SJSA1 (cell line): Measurements from ENCODE around the gene SCAMP4. TPM values are rescaled to one million over a fixed set of nuclear protein-coding genes. Genes with fewer than 3 reads are reported as not detected.

Source experiments
- DNase-seq, 2 experiments: peaks; one replicate each; pipeline ENCODE4 v3.0.0-alpha.2; 2015 to 2020; ENCODE audit warnings: low spot score in 2 of 2, low read depth in 1 of 2
- H3K27ac ChIP-seq: fragments of 250-450 bp; sonication (Bioruptor Pico); 2 replicates; pipeline ENCODE4 v1.5.1; 2020; ENCODE audit warnings: mild to moderate bottlenecking, moderate library complexity
- H3K27me3 ChIP-seq: fragments of 250-450 bp; sonication (Bioruptor Pico); replicated peaks from 2 replicates; pipeline ENCODE4 v1.5.1; 2020; ENCODE audit warnings: mild to moderate bottlenecking, moderate library complexity
- H3K36me3 ChIP-seq: fragments of 250-450 bp; sonication (Bioruptor Pico); 2 replicates; pipeline ENCODE4 v1.5.1; 2020; ENCODE audit warnings: mild to moderate bottlenecking
- H3K4me1 ChIP-seq: fragments of 250-450 bp; sonication (Bioruptor Pico); replicated peaks from 2 replicates; pipeline ENCODE4 v1.6.1; 2021; ENCODE audit warnings: mild to moderate bottlenecking
- H3K4me3 ChIP-seq: fragments of 250-450 bp; sonication (Bioruptor Pico); 2 replicates; pipeline ENCODE4 v1.5.1; 2020; ENCODE audit warnings: mild to moderate bottlenecking
- H3K9me3 ChIP-seq: fragments of 250-450 bp; sonication (Bioruptor Pico); replicated peaks from 2 replicates; pipeline ENCODE4 v1.5.1; 2020; ENCODE audit warnings: mild to moderate bottlenecking
- total RNA-seq: library from RNA; depleted of rRNA; stranded (reverse); fragments of >200 nt; shearing (Covaris generic); gene quantifications from 2 replicates; pipeline ENCODE4 v1.2.3, GENCODE V29; 2014

The SCAMP4 gene
- total RNA-seq, 1 experiment from 2014 or later, result 47.3 TPM

DNA sequence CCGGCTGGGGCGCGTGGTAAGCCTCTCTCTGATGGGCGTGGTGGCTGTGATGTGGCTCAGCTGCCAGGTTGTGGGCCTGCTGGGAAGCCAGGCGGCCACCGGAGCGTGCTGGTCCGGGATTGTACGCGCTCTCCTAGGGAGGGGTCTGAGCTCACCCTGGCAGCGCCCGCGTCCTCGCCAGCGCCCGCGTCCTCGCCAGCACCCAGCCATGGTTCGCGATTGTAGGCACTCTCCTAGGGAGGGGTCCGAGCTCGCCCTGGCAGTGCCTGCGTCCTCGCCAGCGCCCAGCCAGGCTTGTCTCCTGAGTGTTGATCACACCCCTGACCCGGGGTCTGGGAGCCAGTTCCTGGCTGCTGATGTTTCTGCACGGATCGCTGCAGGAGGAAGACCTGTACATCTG lies 13.8 kb downstream of the SCAMP4 start:
- H3K4me1 ChIP-seq, result no peaks in the 10 kb centered on the region
- no peaks in the 10 kb centered on the region for H3K9me3 ChIP-seq
- H3K27me3 ChIP-seq, result no peaks in the 10 kb centered on the region
- no peak for DNase-seq
- H3K27ac ChIP-seq, result no peak overlapping the region
- H3K4me3 ChIP-seq, result no peak overlapping the region
- H3K36me3 ChIP-seq, result peaks cover 47% of the 10 kb centered on the region

DNA sequence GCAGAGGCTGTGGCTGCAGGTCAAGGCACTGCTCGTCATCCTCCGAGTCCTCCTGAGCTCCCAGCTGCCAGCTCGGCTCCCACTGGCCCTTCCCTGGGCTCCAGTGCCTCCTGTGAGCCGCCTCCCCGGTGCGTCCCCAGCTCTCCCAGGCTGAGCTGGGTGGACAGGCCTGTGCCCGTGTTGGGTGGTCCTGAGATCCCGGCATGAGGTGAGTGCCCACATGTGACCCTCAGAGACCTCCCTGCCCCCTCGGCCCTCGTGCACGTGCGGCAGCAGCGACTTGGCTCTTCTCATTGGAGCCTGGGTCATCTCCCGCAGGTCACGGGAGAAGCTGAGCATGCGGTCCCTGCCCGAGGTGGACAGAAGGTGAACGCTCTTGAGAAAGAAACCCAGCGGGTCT lies 15.4 kb downstream of the SCAMP4 start:
- H3K4me1 ChIP-seq, result no peaks in the 10 kb centered on the region
- H3K27ac ChIP-seq, result no peak overlapping the region
- DNase-seq, result no peak
- H3K4me3 ChIP-seq, result no peak overlapping the region
- H3K36me3 ChIP-seq, result peaks cover 56% of the 10 kb centered on the region
- H3K9me3 ChIP-seq, result no peaks in the 10 kb centered on the region
- H3K27me3 ChIP-seq, result no peaks in the 10 kb centered on the region

DNA sequence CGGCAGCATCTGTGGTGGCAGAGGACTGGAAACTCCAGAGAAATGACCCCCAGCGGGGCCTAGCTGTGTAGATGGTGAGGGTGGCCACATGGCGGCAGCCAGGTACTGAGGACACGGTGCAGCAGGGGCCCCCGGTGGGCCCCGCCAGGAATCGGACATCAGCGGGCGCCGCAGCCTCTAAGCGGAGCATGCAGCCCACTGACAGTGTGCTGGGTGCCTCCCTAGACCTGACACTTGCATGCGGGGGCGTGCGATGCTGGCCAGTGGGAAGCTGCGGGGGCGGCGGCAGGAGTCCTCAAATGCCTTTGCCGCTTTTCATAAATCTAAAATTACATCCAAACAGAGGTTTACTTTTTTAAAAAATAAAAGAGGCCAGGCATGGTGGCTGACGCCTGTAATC lies 16.1 kb downstream of the SCAMP4 start:
- Histone ChIP-seq H3K4me3 (no peak overlapping the region), H3K9me3 (no peaks in the 10 kb centered on the region), H3K36me3 (peaks cover 56% of the 10 kb centered on the region), H3K4me1 (no peaks in the 10 kb centered on the region), H3K27me3 (no peaks in the 10 kb centered on the region), H3K27ac (no peak overlapping the region)
- DNase-seq, result no peak

DNA sequence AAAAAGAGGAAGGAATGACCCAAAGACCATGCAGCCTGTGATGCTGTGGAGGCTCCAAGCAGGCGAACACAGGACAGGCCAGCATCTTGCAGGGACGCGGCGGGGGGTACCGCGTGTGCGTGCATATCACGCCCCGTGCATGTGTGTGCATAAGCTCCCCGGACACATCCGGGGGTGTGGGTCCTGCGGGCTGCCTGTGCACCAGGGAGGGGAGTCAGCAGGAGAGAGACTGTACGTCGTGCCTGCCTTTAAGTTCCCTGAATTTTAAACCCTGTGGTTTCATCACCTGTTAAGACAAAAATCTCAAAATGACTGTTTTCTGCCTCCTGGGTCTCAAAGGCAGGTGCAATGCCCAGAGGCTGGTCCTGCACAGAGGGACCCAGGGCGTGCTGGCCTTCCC lies 16.6 kb downstream of the SCAMP4 start:
- no peaks in the 10 kb centered on the region for H3K27me3 ChIP-seq
- H3K9me3 ChIP-seq, result no peaks in the 10 kb centered on the region
- no peak overlapping the region for H3K27ac ChIP-seq
- no peak overlapping the region for H3K4me3 ChIP-seq
- no peaks in the 10 kb centered on the region for H3K4me1 ChIP-seq
- H3K36me3 ChIP-seq, result peaks cover 55% of the 10 kb centered on the region
- no peak for DNase-seq

DNA sequence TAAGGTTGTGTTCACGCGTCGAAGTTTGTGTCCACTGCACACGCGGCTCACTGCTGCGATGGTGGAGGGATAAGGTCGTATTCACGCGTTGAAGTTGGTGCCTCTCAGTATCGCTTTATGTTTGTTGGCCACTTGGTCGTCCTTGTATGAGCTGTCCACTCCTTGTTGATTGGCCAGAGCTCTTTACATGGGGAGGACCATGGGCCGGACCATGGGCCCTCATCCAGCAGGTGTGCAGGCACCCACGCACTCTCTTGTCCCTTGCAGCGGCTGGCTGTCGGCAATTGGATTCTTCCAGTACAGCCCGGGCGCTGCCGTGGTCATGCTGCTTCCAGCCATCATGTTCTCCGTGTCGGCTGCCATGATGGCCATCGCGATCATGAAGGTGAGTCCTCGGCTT lies 17.6 kb downstream of the SCAMP4 start:
- Histone ChIP-seq H3K36me3 (peaks cover 49% of the 10 kb centered on the region), H3K4me1 (no peaks in the 10 kb centered on the region), H3K27me3 (no peaks in the 10 kb centered on the region), H3K27ac (no peak overlapping the region), H3K4me3 (no peak overlapping the region), H3K9me3 (no peaks in the 10 kb centered on the region)
- no peak for DNase-seq

DNA sequence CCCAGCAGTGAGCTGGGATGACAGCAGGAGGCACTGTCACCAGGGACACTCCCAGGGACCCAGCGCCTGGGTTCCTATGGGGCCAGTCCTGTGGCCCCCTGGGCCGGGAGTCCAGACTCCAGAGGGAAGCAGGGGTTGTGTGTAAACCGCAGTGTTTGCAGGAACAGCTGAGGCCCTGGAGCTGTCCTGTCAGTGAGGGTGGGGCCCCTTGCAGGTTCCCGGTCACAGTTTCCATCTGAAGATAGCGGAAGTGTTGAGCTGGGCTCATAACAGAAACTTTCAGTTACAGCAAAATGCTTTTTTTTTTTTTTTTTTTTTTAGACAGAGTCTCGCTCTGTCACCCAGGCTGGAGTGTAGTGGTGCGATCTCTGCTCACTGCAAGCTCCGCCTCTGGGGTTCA lies 18.1 kb downstream of the SCAMP4 start:
- H3K36me3 ChIP-seq, result peaks cover 44% of the 10 kb centered on the region
- no peaks in the 10 kb centered on the region for H3K4me1 ChIP-seq
- no peak for DNase-seq
- no peak overlapping the region for H3K27ac ChIP-seq
- no peaks in the 10 kb centered on the region for H3K27me3 ChIP-seq
- H3K4me3 ChIP-seq, result no peak overlapping the region
- H3K9me3 ChIP-seq, result no peaks in the 10 kb centered on the region

GRCh38 chr19:1924320-1924961 lies 19.2 kb downstream of the SCAMP4 start:
- H3K27ac ChIP-seq, result no peak overlapping the region
- peaks cover 3% of the 10 kb centered on the region; the same call in 1 of the 2 replicates for H3K4me1 ChIP-seq
- no peak for DNase-seq
- H3K27me3 ChIP-seq, result no peaks in the 10 kb centered on the region
- no peak overlapping the region for H3K4me3 ChIP-seq
- H3K36me3 ChIP-seq, result peaks cover 39% of the 10 kb centered on the region
- no peaks in the 10 kb centered on the region for H3K9me3 ChIP-seq

GRCh38 chr19:1925544-1925943 lies 20.3 kb downstream of the SCAMP4 start:
- Histone ChIP-seq H3K9me3 (no peaks in the 10 kb centered on the region), H3K4me3 (no peak overlapping the region), H3K27ac (no peak overlapping the region), H3K36me3 (peaks cover 31% of the 10 kb centered on the region), H3K4me1 (peaks cover 12% of the 10 kb centered on the region), H3K27me3 (no peaks in the 10 kb centered on the region)
- no peak for DNase-seq

- H3K4me3 ChIP-seq, result peak overlapping the region; percentile 18
- no peaks in the 10 kb centered on the region for H3K9me3 ChIP-seq
- H3K4me1 ChIP-seq, result peaks cover 12% of the 10 kb centered on the region
- H3K27me3 ChIP-seq, result no peaks in the 10 kb centered on the region
- peaks cover 11% of the 10 kb centered on the region for H3K36me3 ChIP-seq
- DNase-seq, result peak; percentile 65 to 77
- no peak overlapping the region for H3K27ac ChIP-seq
Observed at GRCh38 chr19:1929021-1929742, 24.0 kb downstream of the SCAMP4 start.

DNA sequence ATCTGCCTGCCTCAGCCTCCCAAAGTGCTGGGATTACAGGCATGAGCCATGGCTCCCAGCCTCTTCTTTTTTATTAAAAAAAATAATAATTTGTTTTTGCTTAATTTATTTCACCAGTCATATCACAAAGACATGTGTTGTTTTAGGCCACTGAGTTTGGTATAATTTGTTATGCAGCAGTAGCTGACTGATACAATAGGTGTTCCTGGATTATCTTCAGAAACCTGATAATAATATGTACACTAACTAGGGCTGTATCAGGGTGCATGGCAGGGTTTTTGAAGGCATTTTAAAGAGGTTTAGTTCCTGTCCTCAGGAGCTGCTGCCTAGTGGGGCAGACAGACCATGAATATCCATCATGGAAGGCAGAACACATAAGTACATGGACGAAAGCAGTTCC lies 26.2 kb downstream of the SCAMP4 start:
- Histone ChIP-seq H3K36me3 (no peaks in the 10 kb centered on the region), H3K4me3 (no peak overlapping the region), H3K27me3 (no peaks in the 10 kb centered on the region), H3K27ac (no peak overlapping the region), H3K4me1 (peaks cover 12% of the 10 kb centered on the region), H3K9me3 (peaks cover 13% of the 10 kb centered on the region)
- no peak for DNase-seq

DNA sequence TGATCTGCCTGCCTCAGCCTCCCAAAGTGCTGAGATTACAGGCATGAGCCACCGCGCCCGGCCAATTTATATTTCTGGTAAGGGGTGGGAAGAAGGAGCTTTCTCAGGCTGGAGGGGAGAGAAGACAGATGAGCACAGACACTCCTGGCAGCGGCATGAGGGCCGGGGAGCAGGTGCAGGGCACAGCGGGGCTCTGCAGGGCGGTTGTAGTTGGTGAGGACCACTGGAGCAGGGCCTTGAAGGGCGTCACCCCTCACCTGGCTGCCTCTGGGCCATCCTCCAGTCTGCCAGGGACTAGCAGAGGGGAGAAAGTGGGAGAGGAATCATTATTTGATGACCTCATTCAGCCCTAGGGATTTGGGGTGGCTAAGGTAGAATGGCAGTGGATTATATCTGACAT lies 27.2 kb downstream of the SCAMP4 start:
- H3K27ac ChIP-seq, result no peak overlapping the region
- DNase-seq, result no peak
- no peaks in the 10 kb centered on the region for H3K27me3 ChIP-seq
- H3K4me1 ChIP-seq, result peaks cover 12% of the 10 kb centered on the region
- H3K36me3 ChIP-seq, result no peaks in the 10 kb centered on the region
- H3K4me3 ChIP-seq, result no peak overlapping the region
- peaks cover 13% of the 10 kb centered on the region for H3K9me3 ChIP-seq

GRCh38 chr19:1933244-1933643 lies 28.0 kb downstream of the SCAMP4 start:
- H3K36me3 ChIP-seq, result no peaks in the 10 kb centered on the region
- H3K27me3 ChIP-seq, result no peaks in the 10 kb centered on the region
- peaks cover 13% of the 10 kb centered on the region for H3K9me3 ChIP-seq
- H3K27ac ChIP-seq, result no peak overlapping the region
- no peak overlapping the region for H3K4me3 ChIP-seq
- DNase-seq, result no peak
- H3K4me1 ChIP-seq, result peaks cover 12% of the 10 kb centered on the region

DNA sequence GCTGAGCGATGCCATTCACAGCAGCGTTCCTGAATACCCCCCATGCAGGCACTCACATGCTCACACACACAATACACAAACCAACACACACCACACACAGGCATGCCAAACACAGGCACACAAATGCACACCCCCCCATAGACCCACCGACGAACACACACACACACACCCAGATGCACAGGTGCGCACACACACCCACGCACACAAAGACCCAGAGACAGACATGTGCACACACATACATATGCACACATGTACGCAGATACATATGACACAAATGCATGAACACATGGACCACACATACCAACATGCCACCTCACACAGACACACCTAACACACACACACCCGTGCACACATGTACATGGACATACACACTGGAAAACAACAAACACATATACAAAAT lies 28.7 kb downstream of the SCAMP4 start:
- Histone ChIP-seq H3K36me3 (no peaks in the 10 kb centered on the region), H3K27me3 (no peaks in the 10 kb centered on the region), H3K4me1 (peaks cover 12% of the 10 kb centered on the region), H3K9me3 (peaks cover 13% of the 10 kb centered on the region), H3K27ac (no peak overlapping the region), H3K4me3 (no peak overlapping the region)
- DNase-seq, result no peak

DNA sequence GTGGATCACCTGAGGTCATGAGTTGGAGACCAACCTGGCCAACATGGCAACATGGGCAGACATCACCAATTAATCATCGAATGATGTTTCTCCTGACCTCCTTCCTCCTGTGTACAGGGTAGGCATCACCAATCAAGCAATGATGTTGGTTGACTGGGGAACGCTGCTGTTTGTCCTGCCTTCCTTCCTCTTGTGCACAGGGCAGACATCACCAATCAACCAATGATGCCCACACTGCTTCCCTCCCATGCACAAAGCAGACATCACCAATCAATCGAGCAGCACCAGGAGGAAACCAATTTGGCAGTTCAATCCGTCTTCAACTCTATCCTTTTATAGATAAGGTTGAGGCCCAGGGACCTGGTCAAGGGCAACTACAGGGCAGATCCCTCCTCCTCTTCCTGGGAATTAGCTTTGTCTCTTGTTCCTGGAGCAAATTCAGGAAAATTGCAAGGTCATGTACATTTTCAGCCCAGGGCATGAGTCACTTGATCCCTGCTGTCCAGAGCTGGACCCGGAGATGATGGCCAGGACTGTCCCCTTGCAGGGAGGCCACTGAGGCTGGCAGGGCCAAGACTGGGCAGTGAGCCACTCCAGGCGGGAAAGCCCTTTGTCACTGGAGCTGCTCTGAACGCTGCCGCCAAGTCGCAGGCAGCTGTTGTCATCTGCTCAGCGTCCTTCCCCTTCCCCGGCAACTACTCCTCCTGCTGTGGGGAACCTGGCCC lies 30.4 kb downstream of the SCAMP4 start:
- H3K4me1 ChIP-seq, result peaks cover 10% of the 10 kb centered on the region
- peaks cover 13% of the 10 kb centered on the region for H3K9me3 ChIP-seq
- H3K27ac ChIP-seq, result no peak overlapping the region
- peaks cover 3% of the 10 kb centered on the region for H3K36me3 ChIP-seq
- no peak for DNase-seq
- H3K27me3 ChIP-seq, result no peaks in the 10 kb centered on the region
- H3K4me3 ChIP-seq, result no peak overlapping the region
